ENCODE data around the gene LUM.

DNA sequence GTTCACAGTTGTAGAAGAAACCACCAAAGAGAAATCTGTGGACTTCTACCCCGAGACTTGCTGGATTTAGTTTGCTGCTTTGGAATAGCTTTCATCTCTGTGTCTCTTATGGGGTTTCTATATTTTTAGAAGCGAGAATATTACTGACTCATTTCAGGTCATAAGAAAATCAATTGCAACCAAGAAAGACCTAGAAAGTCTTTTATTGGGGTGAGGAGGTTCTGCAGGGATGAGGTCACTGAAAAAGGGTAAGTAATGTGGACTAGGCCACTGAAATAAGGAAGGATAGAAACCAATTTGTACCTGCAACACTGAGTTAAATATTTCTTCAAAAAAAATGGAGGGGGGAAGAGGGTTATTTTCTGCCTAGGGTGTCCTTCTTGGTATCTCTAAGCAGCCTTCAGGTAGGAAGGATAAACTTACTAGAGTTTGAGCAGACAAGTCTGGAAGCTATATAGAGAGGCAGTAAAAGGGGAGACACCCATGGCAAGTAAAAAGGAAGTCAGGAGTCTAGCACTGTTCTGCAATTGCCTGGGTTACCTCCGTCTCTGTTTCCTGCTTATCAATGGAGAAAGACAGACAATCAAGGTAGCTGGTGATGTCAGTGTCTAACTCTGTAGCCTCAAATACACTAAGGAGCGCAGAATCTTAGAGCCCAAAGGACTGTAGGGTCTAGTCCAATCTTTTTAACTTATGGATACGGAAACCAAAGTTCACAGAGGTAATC, 33.9 kb downstream of the LUM start:
- no peak for TF ChIP-seq EZH2 (IDR thresholded peaks at IDR 0.05; ENCODE audit: borderline replicate concordance, low read length)
- TF ChIP-seq, protein P1, sequence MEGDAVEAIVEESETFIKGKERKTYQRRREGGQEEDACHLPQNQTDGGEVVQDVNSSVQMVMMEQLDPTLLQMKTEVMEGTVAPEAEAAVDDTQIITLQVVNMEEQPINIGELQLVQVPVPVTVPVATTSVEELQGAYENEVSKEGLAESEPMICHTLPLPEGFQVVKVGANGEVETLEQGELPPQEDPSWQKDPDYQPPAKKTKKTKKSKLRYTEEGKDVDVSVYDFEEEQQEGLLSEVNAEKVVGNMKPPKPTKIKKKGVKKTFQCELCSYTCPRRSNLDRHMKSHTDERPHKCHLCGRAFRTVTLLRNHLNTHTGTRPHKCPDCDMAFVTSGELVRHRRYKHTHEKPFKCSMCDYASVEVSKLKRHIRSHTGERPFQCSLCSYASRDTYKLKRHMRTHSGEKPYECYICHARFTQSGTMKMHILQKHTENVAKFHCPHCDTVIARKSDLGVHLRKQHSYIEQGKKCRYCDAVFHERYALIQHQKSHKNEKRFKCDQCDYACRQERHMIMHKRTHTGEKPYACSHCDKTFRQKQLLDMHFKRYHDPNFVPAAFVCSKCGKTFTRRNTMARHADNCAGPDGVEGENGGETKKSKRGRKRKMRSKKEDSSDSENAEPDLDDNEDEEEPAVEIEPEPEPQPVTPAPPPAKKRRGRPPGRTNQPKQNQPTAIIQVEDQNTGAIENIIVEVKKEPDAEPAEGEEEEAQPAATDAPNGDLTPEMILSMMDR (IDR thresholded peaks at IDR 0.05; ENCODE audit: low read length), result no peak

All from OCI-LY1 (cell line).